Measurements from ENCODE around the gene GALE. TPM values are rescaled to one million over a fixed set of nuclear protein-coding genes. Genes with fewer than 3 reads are reported as not detected.

The GALE gene
- total and polyA plus RNA-seq, 2 of the 4 experiments (the other 2 are of a cell fraction), result 31.7 to 39.9 TPM

- peaks cover 0 to 3% of the 10 kb centered on the region in 2 experiments; a peak in 1 of 4 replicates for H3K79me1 ChIP-seq (ENCODE audit: low read depth in 1 of 2, low read length in 2 of 2)
- no peaks in the 10 kb centered on the region for H4K20me1 ChIP-seq (ENCODE audit: insufficient read depth, low read length)
- H3K4me1 ChIP-seq (ENCODE audit: control insufficient read depth, insufficient read depth, low read length), result no peaks in the 10 kb centered on the region
- H3K4ac ChIP-seq (ENCODE audit: low read depth, low read length), result no peak overlapping the region
- ATAC-seq (ENCODE audit: low read depth), result no peak
- H3K9ac ChIP-seq (ENCODE audit: low read depth, low read length), result no peak overlapping the region
- H2AK5ac ChIP-seq (ENCODE audit: low read depth, low read length), result no peak overlapping the region
- H4K91ac ChIP-seq (ENCODE audit: insufficient read depth, low read depth, low read length), result no peak overlapping the region
- no peak overlapping the region for H2AFZ ChIP-seq (replicated peaks; ENCODE audit: low read length, poor library complexity)
- H3K27ac ChIP-seq (ENCODE audit: insufficient read depth, low read length), result no peak overlapping the region
- in situ Hi-C loops (cut with MboI; ENCODE audit: low sequenced_read_pairs) (no loop called here), dilution Hi-C loops (cut with HindIII; ENCODE audit: low sequenced_read_pairs, unreplicated experiment) (no loop called here), intact Hi-C loops (cut with micrococcal nuclease) (no loop called here)
- no peaks in the 10 kb centered on the region for H3K9me1 ChIP-seq (ENCODE audit: insufficient read depth, low read length)
- H2BK20ac ChIP-seq (ENCODE audit: low read depth, low read length), result no peak overlapping the region
- no peak overlapping the region for H4K5ac ChIP-seq (ENCODE audit: low read depth, low read length)
- TF ChIP-seq POLR2A (IDR thresholded peaks at IDR 0.05; ENCODE audit: low read depth, low read length) (no peak), RCOR1 (IDR thresholded peaks at IDR 0.05; ENCODE audit: insufficient replicate concordance, low read length) (no peak), CTCF (conservative IDR thresholded peaks at IDR 0.05; ENCODE audit: low read depth, low read length) (no peak), SMC3 (IDR thresholded peaks at IDR 0.05; ENCODE audit: low read depth, low read length) (no peak), USF2 (IDR thresholded peaks at IDR 0.05; ENCODE audit: low read depth, low read length) (no peak), BHLHE40 (IDR thresholded peaks at IDR 0.05; ENCODE audit: low read depth, low read length) (no peak), NFE2L2 (IDR thresholded peaks at IDR 0.05; ENCODE audit: low read depth, low read length) (no peak), MXI1 (IDR thresholded peaks at IDR 0.05; ENCODE audit: borderline replicate concordance, low read depth, low read length) (no peak), ELK1 (IDR thresholded peaks at IDR 0.05; ENCODE audit: borderline replicate concordance, low read depth, low read length) (no peak), FOS (IDR thresholded peaks at IDR 0.05; ENCODE audit: low read depth, low read length) (no peak), MAFK (IDR thresholded peaks at IDR 0.05; ENCODE audit: low read depth, low read length) (no peak), RFX5 (IDR thresholded peaks at IDR 0.05; ENCODE audit: low read depth, low read length) (no peak), CHD1 (IDR thresholded peaks at IDR 0.05; ENCODE audit: low read depth, low read length) (no peak)
- no peaks in the 10 kb centered on the region for H3K27me3 ChIP-seq (ENCODE audit: control insufficient read depth, insufficient read depth, low read length)
- POLR2A ChIA-PET (ENCODE audit: unreplicated experiment), result no interaction called here
- DNase-seq, result no peak
- no peak overlapping the region for H3K56ac ChIP-seq (ENCODE audit: extremely low read depth, insufficient read depth, low read length)
- CTCF ChIA-PET, result no interaction called here
- no peak overlapping the region for H2BK15ac ChIP-seq (ENCODE audit: low read depth, low read length)
- H3K36me3 ChIP-seq (ENCODE audit: control insufficient read depth, insufficient read depth, low read length), result peaks cover 20% of the 10 kb centered on the region
- H3K18ac ChIP-seq (ENCODE audit: low read depth, low read length), result no peak overlapping the region
- no peak overlapping the region for H3K14ac ChIP-seq (replicated peaks; ENCODE audit: low read depth, low read length)
- no peak overlapping the region for H3K4me2 ChIP-seq (ENCODE audit: low read depth, low read length)
- no peak overlapping the region for H2BK5ac ChIP-seq (ENCODE audit: low read depth, low read length, poor library complexity, severe bottlenecking)
- BruUV-seq (replicated peaks), result no TSS peak
- no peak overlapping the region for H2BK120ac ChIP-seq (ENCODE audit: low read depth, low read length)
- no CpG with 5 or more reads among the region's 5 CpGs for WGBS, 2 experiments (ENCODE audit: extremely low coverage in 2 of 2, insufficient read length in 1 of 2)
- H3K9me3 ChIP-seq (ENCODE audit: control insufficient read depth, insufficient read depth, low read length), result no peaks in the 10 kb centered on the region
- no peak overlapping the region for H3K23ac ChIP-seq (ENCODE audit: low read depth, low read length)
- H3K4me3 ChIP-seq (ENCODE audit: insufficient read depth, low read depth, low read length), result no peak overlapping the region
- H2AK9ac ChIP-seq (replicated peaks; ENCODE audit: low read depth, low read length, poor library complexity), result no peak overlapping the region
- H4K8ac ChIP-seq (ENCODE audit: low read depth in 2 of 2, low read length in 2 of 2), result no peak overlapping the region
Measured at GRCh38 chr1:23768733-23769132, 31.8 kb downstream of the GALE start.

Measured in IMR-90 (cell line).